Stimulated activated CD4-positive, alpha-beta T cell treated with anti-CD3 and anti-CD28 coated beads, Interleukin-1b, Interleukin-23, amount 100 ng/mL, for 1 hour (primary cell): ENCODE data around the gene NR2E1.

Source experiments
- DNase-seq, 2 donors: peaks; one replicate each; pipeline ENCODE4 v3.0.0-alpha.2; 2020; ENCODE audit warnings: low read depth in 2 of 2

NR2E1 gene

DNA sequence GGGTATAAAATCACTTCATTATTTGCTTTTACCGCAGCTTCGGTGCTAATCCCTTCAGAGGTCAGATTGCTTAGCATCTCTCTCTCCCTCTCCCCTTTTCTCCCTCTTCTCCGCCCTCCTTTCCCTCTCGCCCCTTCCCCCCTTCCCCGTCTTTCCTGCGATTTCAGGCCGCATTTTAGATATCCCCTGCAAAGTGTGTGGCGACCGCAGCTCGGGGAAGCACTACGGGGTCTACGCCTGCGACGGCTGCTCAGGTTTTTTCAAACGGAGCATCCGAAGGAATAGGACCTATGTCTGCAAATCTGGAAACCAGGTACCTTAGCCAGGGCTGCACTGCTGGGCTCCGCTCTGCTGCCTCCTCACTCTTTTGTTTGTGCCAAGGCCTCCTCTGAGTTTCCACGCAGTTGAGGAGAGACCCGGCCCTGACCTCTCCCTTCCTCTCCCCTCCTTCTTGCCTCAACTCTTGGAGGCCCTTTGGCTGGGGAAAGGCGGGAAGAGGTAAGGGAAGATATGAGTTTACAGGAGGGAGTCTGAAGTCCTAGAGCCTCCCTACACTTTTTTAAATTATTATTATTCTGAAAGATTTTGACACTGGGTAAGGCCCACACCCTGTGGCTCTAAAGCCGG is 5.6 kb downstream of the NR2E1 start:
- DNase-seq: no peak

DNA sequence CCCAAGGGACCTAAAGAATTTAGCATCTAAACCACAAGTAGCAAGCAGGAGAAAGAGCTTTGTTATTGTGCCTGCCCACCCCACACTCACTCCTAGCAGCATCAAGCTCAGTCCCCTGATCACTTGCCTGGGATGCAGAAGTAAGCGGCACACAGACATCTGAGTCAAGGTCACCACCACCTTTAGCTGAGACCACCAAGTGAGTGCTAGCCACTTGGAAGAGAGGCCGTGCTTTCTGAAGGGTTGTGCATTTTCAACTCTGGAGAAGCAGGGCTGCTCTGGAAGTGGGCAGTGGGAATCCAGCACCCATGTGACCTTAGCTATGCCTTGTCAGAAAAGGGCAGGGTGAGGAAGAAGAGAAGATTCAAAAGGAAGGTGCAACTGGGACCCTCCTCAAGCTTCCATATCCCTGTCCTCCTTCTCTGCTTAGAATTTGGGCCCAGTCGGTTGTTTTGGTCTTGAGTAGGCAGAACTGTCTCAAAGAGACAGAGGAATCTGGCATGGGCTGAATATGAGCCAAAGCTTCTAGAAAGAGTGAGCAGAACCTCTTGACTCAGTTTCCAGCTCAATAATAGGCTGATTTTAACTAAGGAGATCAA is 6.2 kb downstream of the NR2E1 start:
- no peak for DNase-seq

DNA sequence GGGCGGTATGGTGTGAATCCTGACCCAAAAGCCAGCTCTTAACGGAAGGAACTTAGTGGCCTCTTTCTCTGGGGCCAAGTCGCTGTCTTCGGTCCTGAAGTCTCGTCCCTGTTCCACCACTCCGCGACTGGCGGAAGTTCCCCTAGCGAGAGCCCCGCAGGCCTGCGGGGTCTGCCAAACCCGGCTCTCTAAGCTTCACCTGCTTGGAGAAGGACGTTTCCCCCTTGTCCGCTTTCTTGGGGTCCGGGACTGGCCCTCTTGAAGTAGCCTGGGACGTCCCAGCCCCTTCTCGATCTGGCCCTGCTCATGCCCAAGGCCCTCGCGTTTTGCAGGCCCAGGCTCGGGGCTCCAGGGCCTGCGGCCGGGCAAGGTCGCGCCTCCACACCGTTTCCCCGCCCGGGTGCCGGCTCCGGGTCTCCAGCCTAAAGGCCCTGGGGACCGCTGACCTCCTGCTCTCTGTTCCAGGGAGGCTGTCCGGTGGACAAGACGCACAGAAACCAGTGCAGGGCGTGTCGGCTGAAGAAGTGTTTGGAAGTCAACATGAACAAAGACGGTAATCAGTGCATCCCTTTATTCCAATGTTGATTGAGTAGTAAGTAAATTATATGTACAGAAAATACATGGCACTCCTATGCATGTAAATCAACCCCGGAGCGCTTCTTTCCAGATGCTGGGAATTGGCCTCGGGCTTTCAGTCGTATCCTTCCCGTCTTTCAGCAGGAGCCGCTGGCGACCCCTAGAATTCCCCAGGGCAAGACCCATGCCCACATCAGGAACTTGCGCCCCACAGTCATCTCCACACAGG is 8.8 kb downstream of the NR2E1 start:
- DNase-seq: no peak

DNA sequence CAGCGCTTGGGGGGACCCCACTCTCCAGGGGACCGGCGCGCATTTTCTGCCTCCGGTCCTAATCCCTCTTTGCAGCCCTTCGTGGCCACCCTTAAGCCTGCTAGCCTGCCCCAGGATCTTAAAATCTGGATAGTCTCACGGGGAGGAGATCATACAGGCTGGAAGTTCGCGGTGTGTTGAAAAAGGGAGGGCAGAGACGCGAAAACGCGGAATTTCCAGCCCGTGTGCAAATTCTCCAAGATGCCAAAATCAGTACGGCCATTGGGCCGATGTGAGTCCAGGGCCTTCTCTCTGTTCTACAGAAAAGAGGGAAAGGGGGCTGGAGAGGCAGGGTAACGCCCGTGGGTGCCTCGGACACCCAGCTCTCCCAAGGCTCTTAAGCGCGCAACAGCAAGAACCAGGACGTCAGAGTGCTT is 9.4 kb downstream of the NR2E1 start:
- no peak for DNase-seq

DNA sequence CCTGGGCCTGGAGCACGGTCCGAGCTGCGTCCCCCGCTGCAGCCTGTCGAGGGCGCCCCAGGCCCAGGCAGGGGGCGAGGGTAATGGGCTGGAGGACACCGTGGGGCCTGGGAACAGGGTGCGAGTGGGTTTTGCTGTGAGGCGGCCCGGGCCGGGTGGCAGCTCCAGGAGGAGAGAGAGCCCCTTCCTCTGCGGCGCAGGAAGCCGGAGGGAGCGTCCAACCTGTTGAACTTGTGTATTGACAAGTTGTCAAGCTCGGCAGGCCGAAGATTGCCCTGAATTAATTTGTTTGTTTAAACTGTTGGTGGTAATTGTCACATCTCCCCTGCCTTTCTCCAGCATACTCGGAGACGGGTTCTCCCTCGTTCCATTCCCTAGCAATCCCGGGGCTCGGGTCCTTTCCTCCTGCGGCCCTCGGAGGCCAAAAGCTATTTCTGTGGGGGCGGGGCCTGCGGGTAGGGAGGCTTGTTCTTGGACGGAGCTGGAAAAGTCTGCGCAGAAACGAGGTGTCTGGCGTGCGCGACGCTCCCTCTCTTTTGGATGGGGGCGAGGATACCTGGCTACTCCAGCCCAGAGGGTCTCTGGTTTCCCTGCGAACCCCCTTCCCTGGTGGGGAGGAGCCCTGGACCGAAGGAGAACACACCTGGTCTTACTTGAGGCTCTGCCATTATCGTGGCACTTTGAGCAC is 9.9 kb downstream of the NR2E1 start:
- no peak for DNase-seq

DNA sequence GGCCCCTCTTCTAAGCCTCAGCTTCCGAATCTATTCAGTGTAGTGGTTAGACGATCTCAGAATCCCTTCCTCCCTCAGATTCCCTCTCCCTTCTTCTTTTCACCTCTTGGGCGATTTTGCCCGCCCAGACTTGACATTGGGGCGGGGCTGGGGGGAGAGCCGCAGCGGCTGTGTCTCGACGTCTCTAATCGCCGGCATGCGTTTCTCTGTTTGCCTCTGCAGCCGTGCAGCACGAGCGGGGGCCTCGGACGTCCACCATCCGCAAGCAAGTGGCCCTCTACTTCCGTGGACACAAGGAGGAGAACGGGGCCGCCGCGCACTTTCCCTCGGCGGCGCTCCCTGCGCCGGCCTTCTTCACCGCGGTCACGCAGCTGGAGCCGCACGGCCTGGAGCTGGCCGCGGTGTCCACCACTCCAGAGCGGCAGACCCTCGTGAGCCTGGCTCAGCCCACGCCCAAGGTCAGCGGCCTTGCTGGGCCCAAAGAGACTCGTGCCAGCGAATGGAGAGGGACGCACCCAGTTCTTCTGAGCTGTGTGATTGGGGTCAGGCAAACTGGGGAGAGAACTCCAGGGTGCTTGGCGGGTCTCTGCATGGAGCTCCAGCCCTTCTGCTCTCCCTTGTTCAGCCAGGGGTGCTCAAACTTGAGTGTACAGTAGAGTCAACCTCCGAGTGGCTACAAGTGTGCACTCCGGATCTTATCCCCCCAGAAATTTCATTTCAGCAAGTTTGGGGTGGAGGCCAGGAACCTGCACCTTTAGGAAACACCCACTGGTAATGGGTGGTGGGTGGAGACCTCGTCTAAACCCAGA is 10.7 kb downstream of the NR2E1 start:
- no peak for DNase-seq

DNA sequence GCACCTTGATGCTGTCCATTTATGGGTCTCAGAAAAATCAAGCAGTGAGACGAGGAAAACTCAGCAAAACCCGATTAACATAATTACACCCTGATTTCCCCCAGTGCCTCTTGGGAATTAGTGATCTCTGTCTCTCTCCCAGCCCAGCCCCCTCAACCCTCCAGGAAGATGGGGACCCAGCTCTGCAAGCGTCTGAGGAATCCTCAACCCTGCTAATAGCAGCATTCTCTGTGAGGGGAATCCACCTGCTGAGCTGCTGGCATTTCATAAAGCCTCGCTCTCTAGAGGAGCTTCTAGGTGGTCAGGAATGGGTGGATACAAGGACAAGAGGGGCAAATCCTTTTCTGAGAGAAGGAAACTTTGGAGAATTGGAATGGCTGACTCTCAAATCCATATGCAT is 13.9 kb downstream of the NR2E1 start:
- DNase-seq: no peak

DNA sequence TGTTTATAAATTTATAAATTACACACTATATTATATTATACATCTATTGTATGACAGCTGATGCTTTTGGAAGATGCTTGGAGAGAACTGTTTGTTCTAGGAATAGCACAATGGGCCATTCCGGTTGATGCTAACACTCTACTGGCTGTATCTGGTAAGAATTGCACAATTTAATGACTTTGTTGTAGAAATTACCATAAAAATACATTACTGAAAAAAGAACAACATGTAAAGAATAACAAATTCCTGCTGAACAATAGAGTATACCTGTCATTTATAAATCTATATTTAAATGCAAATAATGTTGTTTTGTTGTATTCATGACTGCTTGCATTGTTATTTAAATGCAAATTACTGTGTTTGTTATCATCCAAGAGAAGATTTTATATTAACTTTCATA is 14.4 kb downstream of the NR2E1 start:
- no peak for DNase-seq

DNA sequence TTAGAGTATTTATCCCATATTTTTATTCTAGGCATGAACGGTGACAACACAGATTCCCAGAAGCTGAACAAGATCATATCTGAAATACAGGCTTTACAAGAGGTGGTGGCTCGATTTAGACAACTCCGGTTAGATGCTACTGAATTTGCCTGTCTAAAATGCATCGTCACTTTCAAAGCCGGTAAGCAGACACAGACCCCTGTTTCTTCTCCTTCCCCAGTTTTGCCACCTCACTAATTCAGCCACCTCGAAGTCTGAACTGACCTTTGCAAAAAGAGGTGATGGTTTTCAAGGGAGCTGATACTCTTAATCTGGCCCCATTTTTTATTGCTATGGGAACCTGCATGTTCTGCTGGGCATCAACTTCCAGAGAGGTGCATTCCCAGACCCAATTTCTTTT is 15.0 kb downstream of the NR2E1 start:
- DNase-seq: no peak

DNA sequence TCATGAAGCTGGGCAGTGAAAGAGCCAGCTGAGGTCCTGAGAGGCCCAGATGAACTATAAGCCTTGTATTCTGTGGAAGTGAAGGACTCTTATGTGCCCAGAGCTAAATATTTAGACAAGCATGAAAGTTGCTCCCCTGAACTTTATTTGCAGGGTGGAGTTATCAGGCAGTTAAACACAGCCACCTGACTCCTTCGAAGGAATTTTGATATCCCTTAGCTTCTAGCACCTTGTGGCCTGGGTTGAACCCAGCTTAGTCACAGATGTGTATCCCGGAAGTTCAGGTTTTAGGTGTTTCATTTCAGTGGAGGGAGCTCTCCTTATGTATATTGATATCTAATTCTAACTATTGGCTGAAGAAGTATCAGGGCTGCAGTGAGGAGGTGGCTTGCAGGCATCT is 20.4 kb downstream of the NR2E1 start:
- no peak for DNase-seq

DNA sequence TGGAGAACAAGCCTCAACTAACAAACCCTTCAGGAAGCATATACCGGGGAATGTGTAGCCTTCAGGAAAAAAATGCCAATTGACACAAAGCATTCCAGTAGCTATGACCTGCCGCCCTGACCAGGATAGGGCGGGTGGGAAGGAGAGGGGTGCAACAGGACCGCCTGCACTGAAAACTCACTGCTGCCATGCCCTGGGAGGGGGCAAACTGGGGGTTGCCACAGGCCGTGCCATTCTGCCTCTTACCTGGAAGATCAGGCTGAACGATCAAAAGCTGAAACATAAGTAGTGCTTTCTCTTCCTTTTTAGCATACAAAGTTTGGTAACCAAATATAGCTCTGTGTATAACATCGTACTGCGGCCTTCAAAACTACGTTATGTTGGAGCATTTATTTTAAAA is 21.7 kb downstream of the NR2E1 start:
- no peak for DNase-seq

DNA sequence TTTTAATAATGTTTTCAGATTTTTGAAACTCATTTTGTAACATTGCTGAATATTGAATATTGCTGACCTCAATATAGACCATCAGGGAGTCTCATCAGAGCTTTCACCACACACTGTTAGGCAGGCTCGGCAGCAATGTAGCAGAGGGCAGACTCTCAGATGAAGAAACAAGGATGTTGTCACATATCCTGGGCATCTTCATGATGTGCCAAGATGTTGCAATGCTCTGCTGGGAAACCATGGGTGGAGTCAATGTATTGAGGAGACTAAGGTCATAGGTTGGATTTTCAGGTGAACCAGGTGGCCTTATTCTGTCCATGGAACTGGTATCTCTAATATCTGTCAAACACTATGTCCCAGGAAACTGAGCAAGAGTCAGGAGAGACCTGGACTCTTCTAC is 27.3 kb downstream of the NR2E1 start:
- DNase-seq: no peak

DNA sequence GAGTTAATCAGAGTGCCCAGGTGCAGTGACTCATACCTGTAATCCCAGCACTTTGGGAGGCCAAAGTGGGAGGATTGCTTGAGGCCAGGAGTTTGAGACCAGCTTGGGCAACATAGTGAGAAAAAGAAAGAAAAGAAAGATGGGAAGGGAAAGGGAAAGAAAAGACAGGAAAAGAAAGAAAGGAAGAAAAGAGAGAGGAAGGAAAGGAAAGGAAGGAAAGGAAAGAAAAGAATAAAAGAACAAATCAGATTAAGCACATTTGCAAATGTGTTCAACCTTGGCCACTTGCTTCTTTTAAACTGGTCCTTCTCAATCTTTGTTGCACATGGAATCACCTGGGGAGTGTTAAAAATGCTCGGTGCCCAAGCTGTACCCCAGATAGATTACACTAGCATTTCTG is 28.0 kb downstream of the NR2E1 start:
- DNase-seq: no peak

DNA sequence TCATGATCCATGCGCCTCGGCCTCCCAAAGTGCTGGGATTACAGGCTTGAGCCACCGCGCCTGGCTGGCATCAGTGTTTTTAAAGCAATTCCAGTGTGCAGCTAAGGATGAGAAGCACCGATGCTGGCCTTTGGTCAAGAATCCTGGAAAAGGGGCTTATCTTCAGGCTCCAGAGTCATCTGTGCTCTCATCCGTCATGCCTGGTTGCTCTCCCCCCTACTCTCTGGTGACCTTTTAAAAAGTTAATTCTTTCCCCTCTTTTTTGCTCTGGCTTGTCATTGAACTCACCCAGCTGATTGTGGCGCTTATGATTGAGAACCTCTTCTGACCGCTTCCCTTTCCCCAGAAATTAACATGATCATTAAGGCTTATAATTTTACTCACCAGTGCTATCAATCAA is 28.7 kb downstream of the NR2E1 start:
- DNase-seq: no peak

DNA sequence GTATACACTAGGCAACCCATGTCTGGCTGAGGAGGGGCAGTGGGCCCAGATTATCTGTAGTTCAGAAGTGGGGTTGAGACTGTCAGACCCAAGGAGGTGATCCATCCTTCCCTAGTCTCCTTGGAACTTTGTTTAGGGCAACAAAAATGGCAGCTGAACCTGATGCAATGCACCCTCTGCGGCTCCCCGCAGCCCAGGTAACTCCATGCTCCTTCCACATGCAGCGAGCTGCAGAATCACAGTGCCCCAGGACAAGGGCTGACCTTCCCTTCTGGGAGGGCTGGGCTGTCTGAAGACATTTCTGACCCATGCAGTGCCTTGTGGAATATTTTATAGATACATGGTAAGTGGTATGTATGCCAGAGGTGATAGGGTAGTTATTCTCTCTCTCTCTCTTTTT is 29.4 kb downstream of the NR2E1 start:
- DNase-seq: no peak

DNA sequence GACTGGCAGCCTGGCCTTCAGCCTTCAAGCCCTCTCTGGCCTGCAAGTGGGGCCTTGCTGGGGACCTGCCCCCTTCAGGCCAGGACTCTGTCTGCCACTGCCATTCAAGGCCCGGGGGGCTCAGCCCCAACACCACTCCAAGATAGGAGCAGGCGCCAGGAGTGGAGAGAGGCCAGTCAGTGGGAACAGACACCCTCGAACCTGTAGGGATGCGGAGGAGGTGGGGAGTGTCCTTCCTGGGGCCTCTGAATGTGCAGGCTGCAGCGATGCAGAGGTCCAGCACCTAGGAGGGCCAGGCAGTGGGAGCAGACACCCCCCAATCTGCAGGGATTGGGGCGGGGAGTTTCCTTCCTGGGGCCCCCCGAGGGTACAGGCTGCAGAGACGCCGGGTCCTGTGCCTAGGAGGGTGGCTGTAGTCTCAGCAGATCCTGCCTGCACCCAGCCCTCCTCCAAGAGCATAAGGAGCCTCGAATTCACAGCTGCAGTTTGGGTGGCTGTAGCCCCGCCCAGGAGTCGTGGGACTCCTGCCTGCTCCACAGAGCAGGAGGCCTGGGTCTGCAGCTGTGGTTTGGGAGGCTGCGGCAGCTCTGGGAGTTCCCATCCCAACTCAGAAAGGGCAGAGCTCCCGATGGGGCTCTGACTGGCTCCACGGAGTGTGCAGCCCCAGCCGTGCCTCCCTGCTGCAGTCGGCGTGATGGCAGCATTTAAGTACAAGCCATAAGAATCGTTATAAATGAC is 33.1 kb downstream of the NR2E1 start:
- DNase-seq: no peak

DNA sequence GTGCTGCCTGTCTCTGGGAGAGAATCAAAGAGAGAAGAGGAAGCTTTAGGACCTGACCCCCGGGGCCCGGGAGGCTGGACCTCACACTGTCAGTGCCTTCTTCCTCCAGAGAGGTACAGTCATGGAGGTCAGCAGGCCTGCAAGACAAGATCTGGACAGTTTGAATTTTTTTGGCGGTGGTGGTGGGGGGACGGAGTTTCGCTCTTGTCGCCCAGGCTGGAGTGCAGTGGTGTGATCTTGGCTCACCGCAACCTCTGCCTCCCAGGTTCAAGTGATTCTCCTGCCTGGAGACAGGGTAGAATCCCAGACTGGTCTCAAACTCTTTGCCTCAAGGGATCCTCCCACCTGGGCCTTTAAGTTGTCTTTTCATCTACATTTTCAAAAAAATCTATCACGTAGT is 34.4 kb downstream of the NR2E1 start:
- DNase-seq: no peak

DNA sequence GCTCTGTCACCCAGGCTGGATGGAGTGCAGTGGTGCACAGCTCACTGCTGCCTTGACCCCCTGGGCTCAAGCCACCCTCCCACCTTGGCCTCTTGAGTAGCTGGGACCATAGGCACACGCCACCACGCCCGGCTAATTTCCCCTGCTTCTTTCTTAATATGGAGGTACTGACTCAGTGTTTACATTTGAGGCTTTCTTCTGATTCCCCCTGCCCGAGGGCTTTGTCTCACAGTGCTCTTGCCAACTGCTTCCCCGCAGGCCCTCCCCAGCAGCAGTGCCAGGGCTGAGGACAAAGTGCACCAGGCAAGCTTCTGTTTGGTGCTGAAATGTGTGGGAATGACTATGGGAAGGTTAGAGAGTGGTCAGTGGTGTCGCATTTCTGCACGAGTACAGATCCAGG is 34.8 kb downstream of the NR2E1 start:
- no peak for DNase-seq

DNA sequence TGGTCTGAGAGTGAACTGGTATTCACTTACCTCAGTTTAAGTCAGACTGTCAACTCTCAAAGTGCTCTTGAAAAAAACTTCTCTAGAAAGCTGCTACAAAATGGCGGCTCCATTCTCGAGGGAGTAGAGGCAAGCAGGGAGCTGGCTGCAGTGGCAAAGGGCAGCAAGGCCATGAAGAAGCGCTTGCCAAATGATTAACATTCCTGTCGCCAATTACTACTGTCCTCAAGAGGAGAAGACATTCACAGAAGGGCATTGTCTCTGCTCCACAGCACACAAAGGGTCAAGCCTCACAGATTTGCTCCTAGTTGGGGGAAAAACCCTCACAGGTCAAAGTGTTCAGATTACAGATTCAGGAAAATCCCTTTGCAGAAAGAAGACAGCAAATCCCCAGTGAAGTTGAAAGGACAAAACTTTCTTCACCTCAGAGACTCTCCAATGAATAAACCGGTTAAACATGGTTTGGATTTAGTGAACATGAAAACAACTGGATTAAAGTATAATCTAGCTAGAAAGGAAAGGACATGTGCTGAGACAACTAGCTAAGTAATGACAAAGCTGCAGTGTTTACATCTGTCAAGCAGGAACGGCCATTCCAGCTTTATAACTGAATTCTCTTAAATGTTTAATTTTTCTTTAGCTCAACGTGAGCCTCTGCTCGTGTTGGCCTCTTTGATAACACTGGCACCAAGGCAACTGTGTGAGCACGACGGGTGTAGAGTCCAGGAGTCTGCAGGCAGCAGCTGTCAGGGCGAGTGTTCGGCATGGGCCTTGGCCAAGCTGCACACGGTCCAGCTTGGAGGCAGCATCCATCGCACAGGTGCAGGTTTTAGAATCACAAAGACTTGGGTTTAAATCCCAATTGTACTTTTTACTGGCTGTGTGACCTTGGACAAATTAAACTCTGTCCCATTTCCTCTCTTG is 37.6 kb downstream of the NR2E1 start:
- no peak for DNase-seq

DNA sequence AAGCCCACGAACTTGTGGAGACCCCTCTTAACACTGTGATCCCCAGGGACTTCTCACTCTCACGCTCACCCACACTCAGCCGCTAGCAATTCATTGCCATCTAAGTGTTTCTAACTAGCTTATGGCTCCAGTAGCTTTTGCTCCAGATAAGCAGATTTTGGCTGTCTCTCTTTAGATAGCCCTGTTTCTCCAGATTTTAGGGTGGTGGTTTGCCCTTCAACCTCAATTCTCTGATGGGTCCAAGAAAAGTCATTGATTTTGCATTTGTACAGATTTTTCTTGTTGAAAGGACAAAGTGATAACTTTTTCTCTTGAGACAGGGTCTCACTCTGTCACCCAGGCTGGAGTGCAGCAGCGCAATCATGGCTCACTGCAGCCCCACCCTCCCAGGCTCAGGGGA is 41.2 kb downstream of the NR2E1 start:
- DNase-seq: no peak
